GM12878 (cell line): Measurements from ENCODE around the gene C1QL1. TPM values are rescaled to one million over a fixed set of nuclear protein-coding genes. Genes with fewer than 3 reads are reported as not detected.

Source experiments
- ATAC-seq: fragments of 200-7000 bp; cut with Tn5 transposase; 3 replicates; pipeline ENCODE4 v1.9.1; 2020; ENCODE audit warnings: mild to moderate bottlenecking, moderate library complexity
- BruUV-seq: library from RNA; stranded (reverse); fragments of 400-500 nt; replicated peaks from 2 replicates; lab custom pipeline; 2021; lab: Mats Ljungman, UMichigan
- CTCF ChIA-PET: fragments of 300-600 bp; sonication (Branson Sonifier 250); formaldehyde crosslinking; extraction: SDS; loops from one replicate; lab custom pipeline; 2021; ENCODE audit warnings: inconsistent platforms; lab: Yijun Ruan, JAX
- POLR2A ChIA-PET: fragments of 350-600 bp; formaldehyde crosslinking; extraction: SDS; loops from one replicate; lab custom pipeline; 2021; ENCODE audit warnings: inconsistent platforms; lab: Charles Lee
- RAD21 ChIA-PET: fragments of 300-600 bp; sonication (Branson Sonifier 250); formaldehyde crosslinking; loops from one replicate; lab custom pipeline; 2023; ENCODE audit warnings: antibody characterized with exemption; ENCODE audit not compliant: unreplicated experiment; lab: Charles Lee
- SMC1A ChIA-PET: fragments of 300-600 bp; sonication (Branson Sonifier 250); formaldehyde crosslinking; loops from one replicate; lab custom pipeline; 2023; ENCODE audit not compliant: unreplicated experiment, uncharacterized antibody; lab: Charles Lee
- DNase-seq: peaks from one replicate; pipeline ENCODE4 v3.0.0-alpha.2; 2011; ENCODE audit warnings: low read depth, low spot score
- FAIRE-seq: peaks from 3 replicates; lab custom pipeline; 2011; peaks lifted over from hg19 to GRCh38; lab: Jason Lieb, UNC
- H2AFZ ChIP-seq: 2 replicates; pipeline ENCODE4 v1.6.0; 2011; ENCODE audit warnings: low read depth, low read length, control low read depth; ENCODE audit not compliant: control insufficient read depth
- H3K27ac ChIP-seq: 2 replicates; pipeline ENCODE4 v1.5.1; 2011; ENCODE audit warnings: control low read depth; ENCODE audit not compliant: control insufficient read depth, insufficient read depth
- H3K27me3 ChIP-seq, 2 experiments: replicated peaks in 1 of 2; 2 replicates each; pipeline versions ENCODE4 v1.6.0 to v1.6.1; 2011; ENCODE audit warnings: low read length in 1 of 2; ENCODE audit not compliant: control insufficient read depth in 2 of 2, insufficient read depth in 2 of 2
- H3K36me3 ChIP-seq, 2 experiments: 2 replicates each; pipeline ENCODE4 v1.5.1; 2011; ENCODE audit warnings: low read length in 1 of 2; ENCODE audit not compliant: control insufficient read depth in 2 of 2, insufficient read depth in 2 of 2
- H3K4me1 ChIP-seq: 2 replicates; pipeline ENCODE4 v1.6.1; 2011; ENCODE audit warnings: mild to moderate bottlenecking, low read length, moderate library complexity, mixed read lengths; ENCODE audit not compliant: control insufficient read depth, insufficient read depth
- H3K4me2 ChIP-seq: 2 replicates; pipeline ENCODE4 v1.6.0; 2011; ENCODE audit warnings: control low read depth; ENCODE audit not compliant: control insufficient read depth, insufficient read depth
- H3K4me3 ChIP-seq: fragments of 200-600 bp; sonication (generic); 2 replicates; pipeline ENCODE4 v1.5.1; 2016
- H3K79me2 ChIP-seq: 2 replicates; pipeline ENCODE4 v1.6.0; 2011; ENCODE audit warnings: low read length; ENCODE audit not compliant: control insufficient read depth, insufficient read depth
- H3K9ac ChIP-seq: 2 replicates; pipeline ENCODE4 v1.8.0; 2011; ENCODE audit warnings: low read length, control low read depth, mixed read lengths; ENCODE audit not compliant: control insufficient read depth, insufficient read depth
- H3K9me3 ChIP-seq: replicated peaks from 3 replicates; pipeline ENCODE4 v1.5.1; 2011; ENCODE audit warnings: mild to moderate bottlenecking, low read length; ENCODE audit not compliant: control insufficient read depth, insufficient read depth
- H4K20me1 ChIP-seq: 2 replicates; pipeline ENCODE4 v1.6.0; 2011; ENCODE audit not compliant: control insufficient read depth, insufficient read depth
- ATF7 ChIP-seq: fragments of 450-650 bp; IDR thresholded peaks from 2 replicates; pipeline ENCODE4 v1.6.1; 2016; ENCODE audit warnings: low read depth, mild to moderate bottlenecking
- BRCA1 ChIP-seq: IDR thresholded peaks from 2 replicates; pipeline ENCODE4 v1.6.1; 2011; ENCODE audit warnings: low read depth, low read length, improper control_type of control experiment
- CEBPB ChIP-seq, 2 experiments: fragments of 150-350 bp in 1 of 2; IDR thresholded peaks; 2 replicates each; pipeline ENCODE4 v1.6.1; 2012 to 2014; ENCODE audit warnings: low read depth in 2 of 2, low read length in 2 of 2, borderline replicate concordance in 1 of 2, inconsistent platforms in 1 of 2
- CREB1 ChIP-seq: IDR thresholded peaks from 2 replicates; pipeline ENCODE4 v1.6.1; 2012; ENCODE audit warnings: low read depth, mild to moderate bottlenecking, inconsistent platforms
- ESRRA ChIP-seq: IDR thresholded peaks from 2 replicates; pipeline ENCODE4 v1.6.1; 2012; ENCODE audit warnings: mild to moderate bottlenecking, low read length, improper control_type of control experiment
- IKZF1 ChIP-seq: fragments of 450-650 bp; conservative IDR thresholded peaks from 2 replicates; pipeline ENCODE4 v1.6.1; 2017; ENCODE audit warnings: antibody characterized with exemption, mild to moderate bottlenecking
- NFIC ChIP-seq: IDR thresholded peaks from 2 replicates; pipeline ENCODE4 v1.6.1; 2012; ENCODE audit warnings: low read depth, mild to moderate bottlenecking, inconsistent platforms, low read length, moderate library complexity
- NFXL1 ChIP-seq: fragments of 450-650 bp; IDR thresholded peaks from 2 replicates; pipeline ENCODE4 v1.6.1; 2017; ENCODE audit warnings: antibody characterized with exemption, mild to moderate bottlenecking, borderline replicate concordance
- PAX8 ChIP-seq: fragments of 450-650 bp; IDR thresholded peaks from 2 replicates; pipeline ENCODE4 v1.6.1; 2017; ENCODE audit warnings: mild to moderate bottlenecking, moderate library complexity
- SIX5 ChIP-seq: IDR thresholded peaks from 2 replicates; pipeline ENCODE4 v1.6.1; 2011; ENCODE audit warnings: mild to moderate bottlenecking, low read depth, low read length, moderate library complexity; ENCODE audit not compliant: severe bottlenecking
- SMAD5 ChIP-seq: IDR thresholded peaks from 2 replicates; pipeline ENCODE4 v1.6.1; 2016; ENCODE audit warnings: antibody characterized with exemption, low read depth
- SPI1 ChIP-seq: IDR thresholded peaks from 2 replicates; pipeline ENCODE4 v1.6.1; 2011; ENCODE audit warnings: low read depth, mild to moderate bottlenecking, low read length, moderate library complexity, borderline replicate concordance; ENCODE audit not compliant: insufficient read depth
- WGBS: methylation state at CpG from one replicate; pipeline ENCODE4 v1.1.6; 2016; ENCODE audit warnings: low lambda C conversion rate; ENCODE audit not compliant: insufficient replicate concordance, insufficient coverage; ENCODE audit errors: missing lambda C conversion rate; 5-methylcytosine and 5-hydroxymethylcytosine counted together
- in situ Hi-C: fragments of 300-500 bp; cut with MboI; formaldehyde crosslinking; loops from 9 replicates; pipeline ENCODE4 v1.14.3; 2018; ENCODE audit warnings: mixed read lengths
- intact Hi-C: fragments of 100-400 bp; cut with micrococcal nuclease; formaldehyde crosslinking; loops from one replicate; pipeline ENCODE4 v1.14.2; 2022; ENCODE audit not compliant: unreplicated experiment
- polyA plus RNA-seq, 11 experiments: library from polyadenylated mRNA; depleted of rRNA in 4 of 11; unstranded in 6 of 11; stranded (reverse) in 5 of 11; fragments of >200 nt; fragmentation: Nextera tagmentation in 4 of 11; fragmentation: Illumina TruSeq in 1 of 11; extraction: Ambion mirVana in 4 of 11; extraction: Trizol in 1 of 11; gene quantifications; 1 replicate in 1 of 11; 2 replicates in 10 of 11; pipeline versions ENCODE4 v1.2.1 to v1.2.3, GENCODE V29; 2011 to 2016; ENCODE audit warnings: inconsistent platforms in 2 of 11, missing spikeins in 2 of 11, low read depth in 1 of 11
- total RNA-seq, 4 experiments: library from RNA; depleted of rRNA in 3 of 4; stranded (reverse); fragments of >200 nt in 3 of 4; fragmentation: Illumina TruSeq in 1 of 4; extraction: Trizol in 1 of 4; gene quantifications; 2 replicates each; pipeline versions ENCODE4 v1.2.1 to v1.2.3, GENCODE V29; 2013 to 2021
- TF ChIP-seq, protein P1 (sequence below): fragments of 150-350 bp; IDR thresholded peaks from 2 replicates; pipeline ENCODE4 v1.6.1; 2016; ENCODE audit warnings: low read depth, low read length
- TF ChIP-seq, protein P2 (sequence below): IDR thresholded peaks from 2 replicates; pipeline ENCODE4 v1.6.1; 2012; ENCODE audit warnings: mild to moderate bottlenecking, low read depth, low read length

The C1QL1 gene
- total and polyA plus RNA-seq, 10 of the 15 experiments (the other 5 are each of a cell fraction or from before 2014, with no cell fraction given), result not detected

GRCh38 chr17:44927696-44928095 is 40.4 kb downstream of the C1QL1 start:
- intact Hi-C loops, result no loop called here
- Histone ChIP-seq H3K79me2 (no peaks in the 10 kb centered on the region), H3K4me2 (no peak overlapping the region), H3K36me3 (peaks cover 42 to 45% of the 10 kb centered on the region in 2 experiments), H3K9ac (no peak overlapping the region), H4K20me1 (no peaks in the 10 kb centered on the region), H3K9me3 (no peaks in the 10 kb centered on the region), H3K27me3 (no peaks in the 10 kb centered on the region), H3K4me3 (no peak overlapping the region), H3K27ac (no peak overlapping the region), H2AFZ (no peak overlapping the region), H3K4me1 (no peaks in the 10 kb centered on the region)
- DNase-seq (no peak), FAIRE-seq (no peak), ATAC-seq (no peak)
- 92% methylated on average over 3 of the region's 3 CpGs for WGBS
- in situ Hi-C loops, result loop anchor here (10.0 kb wide), 2 partner anchors 97 to 177 kb away; no protein-coding TSS in a partner anchor
- CTCF ChIA-PET, result no interaction called here
- POLR2A ChIA-PET, result interaction anchor here (0.8 kb wide), 1 partner anchor 11 kb away, joined by 4 read pairs; no protein-coding TSS in a partner anchor
- TF ChIP-seq NFIC (no peak), CREB1 (no peak), ATF7 (no peak), SIX5 (no peak), SMAD5 (no peak), BRCA1 (no peak), CEBPB (IDR thresholded peaks at IDR 0.05; ENCODE audit: borderline replicate concordance in 1 of 2, low read depth in 2 of 2, low read length in 2 of 2) (no peak), NFXL1 (no peak), IKZF1 (no peak), PAX8 (no peak), ESRRA (no peak), SPI1 (no peak)
- TF ChIP-seq, protein P1, sequence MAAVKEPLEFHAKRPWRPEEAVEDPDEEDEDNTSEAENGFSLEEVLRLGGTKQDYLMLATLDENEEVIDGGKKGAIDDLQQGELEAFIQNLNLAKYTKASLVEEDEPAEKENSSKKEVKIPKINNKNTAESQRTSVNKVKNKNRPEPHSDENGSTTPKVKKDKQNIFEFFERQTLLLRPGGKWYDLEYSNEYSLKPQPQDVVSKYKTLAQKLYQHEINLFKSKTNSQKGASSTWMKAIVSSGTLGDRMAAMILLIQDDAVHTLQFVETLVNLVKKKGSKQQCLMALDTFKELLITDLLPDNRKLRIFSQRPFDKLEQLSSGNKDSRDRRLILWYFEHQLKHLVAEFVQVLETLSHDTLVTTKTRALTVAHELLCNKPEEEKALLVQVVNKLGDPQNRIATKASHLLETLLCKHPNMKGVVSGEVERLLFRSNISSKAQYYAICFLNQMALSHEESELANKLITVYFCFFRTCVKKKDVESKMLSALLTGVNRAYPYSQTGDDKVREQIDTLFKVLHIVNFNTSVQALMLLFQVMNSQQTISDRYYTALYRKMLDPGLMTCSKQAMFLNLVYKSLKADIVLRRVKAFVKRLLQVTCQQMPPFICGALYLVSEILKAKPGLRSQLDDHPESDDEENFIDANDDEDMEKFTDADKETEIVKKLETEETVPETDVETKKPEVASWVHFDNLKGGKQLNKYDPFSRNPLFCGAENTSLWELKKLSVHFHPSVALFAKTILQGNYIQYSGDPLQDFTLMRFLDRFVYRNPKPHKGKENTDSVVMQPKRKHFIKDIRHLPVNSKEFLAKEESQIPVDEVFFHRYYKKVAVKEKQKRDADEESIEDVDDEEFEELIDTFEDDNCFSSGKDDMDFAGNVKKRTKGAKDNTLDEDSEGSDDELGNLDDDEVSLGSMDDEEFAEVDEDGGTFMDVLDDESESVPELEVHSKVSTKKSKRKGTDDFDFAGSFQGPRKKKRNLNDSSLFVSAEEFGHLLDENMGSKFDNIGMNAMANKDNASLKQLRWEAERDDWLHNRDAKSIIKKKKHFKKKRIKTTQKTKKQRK, result no peak
- TF ChIP-seq, protein P2, sequence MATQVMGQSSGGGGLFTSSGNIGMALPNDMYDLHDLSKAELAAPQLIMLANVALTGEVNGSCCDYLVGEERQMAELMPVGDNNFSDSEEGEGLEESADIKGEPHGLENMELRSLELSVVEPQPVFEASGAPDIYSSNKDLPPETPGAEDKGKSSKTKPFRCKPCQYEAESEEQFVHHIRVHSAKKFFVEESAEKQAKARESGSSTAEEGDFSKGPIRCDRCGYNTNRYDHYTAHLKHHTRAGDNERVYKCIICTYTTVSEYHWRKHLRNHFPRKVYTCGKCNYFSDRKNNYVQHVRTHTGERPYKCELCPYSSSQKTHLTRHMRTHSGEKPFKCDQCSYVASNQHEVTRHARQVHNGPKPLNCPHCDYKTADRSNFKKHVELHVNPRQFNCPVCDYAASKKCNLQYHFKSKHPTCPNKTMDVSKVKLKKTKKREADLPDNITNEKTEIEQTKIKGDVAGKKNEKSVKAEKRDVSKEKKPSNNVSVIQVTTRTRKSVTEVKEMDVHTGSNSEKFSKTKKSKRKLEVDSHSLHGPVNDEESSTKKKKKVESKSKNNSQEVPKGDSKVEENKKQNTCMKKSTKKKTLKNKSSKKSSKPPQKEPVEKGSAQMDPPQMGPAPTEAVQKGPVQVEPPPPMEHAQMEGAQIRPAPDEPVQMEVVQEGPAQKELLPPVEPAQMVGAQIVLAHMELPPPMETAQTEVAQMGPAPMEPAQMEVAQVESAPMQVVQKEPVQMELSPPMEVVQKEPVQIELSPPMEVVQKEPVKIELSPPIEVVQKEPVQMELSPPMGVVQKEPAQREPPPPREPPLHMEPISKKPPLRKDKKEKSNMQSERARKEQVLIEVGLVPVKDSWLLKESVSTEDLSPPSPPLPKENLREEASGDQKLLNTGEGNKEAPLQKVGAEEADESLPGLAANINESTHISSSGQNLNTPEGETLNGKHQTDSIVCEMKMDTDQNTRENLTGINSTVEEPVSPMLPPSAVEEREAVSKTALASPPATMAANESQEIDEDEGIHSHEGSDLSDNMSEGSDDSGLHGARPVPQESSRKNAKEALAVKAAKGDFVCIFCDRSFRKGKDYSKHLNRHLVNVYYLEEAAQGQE, result no peak
- RAD21 ChIA-PET, result no interaction called here
- SMC1A ChIA-PET, result no interaction called here
- BruUV-seq, result no TSS peak
